ENCODE results near the gene ZNRF1. TPM values are rescaled to one million over a fixed set of nuclear protein-coding genes. Genes with fewer than 3 reads are reported as not detected.

ZNRF1 gene
- total RNA-seq, 4 donors from 2014 or later: 13.0 to 16.7 (median 15.8) TPM

DNA sequence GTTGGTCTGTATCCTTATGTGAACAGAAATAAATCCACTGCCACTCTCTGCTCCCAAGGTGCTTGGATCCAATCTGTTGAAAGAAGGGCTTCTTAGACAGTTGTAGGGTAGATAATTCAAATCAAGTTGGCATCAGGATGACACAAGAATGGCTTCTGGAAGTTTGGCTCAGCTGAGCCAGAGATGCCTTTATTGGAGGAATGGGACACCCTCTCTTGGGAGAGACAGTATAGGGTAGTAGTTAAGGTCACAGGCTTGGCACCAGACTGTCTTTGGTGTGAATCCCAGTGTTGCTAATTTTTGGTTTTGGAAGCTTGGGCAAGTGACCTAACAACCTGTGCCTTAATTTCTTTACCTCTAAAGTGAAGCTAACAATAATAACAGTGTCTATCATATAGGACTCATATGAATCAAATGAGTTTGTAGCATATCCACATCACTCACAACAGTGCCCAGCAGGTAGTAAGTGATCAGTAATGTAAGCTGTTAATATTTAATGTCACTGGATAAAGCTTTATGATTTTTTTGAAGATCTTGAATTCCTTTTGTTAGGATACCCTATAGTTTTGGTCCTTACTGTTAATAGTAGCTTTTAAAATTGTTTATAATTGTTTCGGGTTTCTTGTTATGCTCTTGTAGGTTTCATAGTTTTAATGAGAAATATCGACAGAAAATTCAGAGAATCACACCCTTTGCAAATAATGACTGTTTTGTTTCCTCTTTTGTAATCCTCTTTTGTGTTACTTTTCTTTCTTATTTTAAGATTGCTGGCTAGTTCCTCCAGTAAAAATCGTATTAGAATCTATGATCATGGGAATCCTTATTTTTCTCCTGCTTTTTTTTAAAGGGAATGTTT lies 19.1 kb downstream of the ZNRF1 start:
- peaks cover 10% of the 10 kb centered on the region for H3K9me3 ChIP-seq
- TF ChIP-seq POLR2A (IDR thresholded peaks at IDR 0.05) (no peak), CTCF (IDR thresholded peaks at IDR 0.05) (no peak), EP300 (IDR thresholded peaks at IDR 0.05) (no peak), POLR2AphosphoS5 (IDR thresholded peaks at IDR 0.05) (no peak)
- 54% methylated on average over 3 of the region's 3 CpGs for WGBS

DNA sequence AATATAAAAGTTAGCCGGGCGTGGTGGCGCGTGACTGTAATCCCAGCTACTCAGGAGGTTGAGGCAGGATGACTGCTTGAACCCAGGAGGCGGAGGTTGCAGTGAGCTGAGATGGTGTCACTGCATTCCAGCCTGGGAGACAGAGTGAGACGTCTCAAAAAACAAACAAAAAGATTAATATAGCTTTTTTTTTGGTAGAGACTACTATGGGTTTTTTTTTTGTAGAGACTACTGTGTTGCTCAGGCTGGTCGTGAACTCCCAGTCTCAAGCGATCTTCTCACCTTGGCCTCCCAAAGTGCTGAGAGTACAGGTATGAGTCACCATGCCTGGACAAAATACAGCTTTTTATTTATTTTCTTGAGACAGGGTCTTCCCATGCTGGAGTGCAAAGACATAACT lies 20.2 kb downstream of the ZNRF1 start:
- Histone ChIP-seq H3K4me3 (no peak overlapping the region), H3K27ac (no peak overlapping the region), H3K4me1 (peaks cover 10% of the 10 kb centered on the region), H3K27me3 (no peaks in the 10 kb centered on the region), H3K36me3 (no peaks in the 10 kb centered on the region), H3K9me3 (peaks cover 10% of the 10 kb centered on the region)
- no peak for TF ChIP-seq EP300 (IDR thresholded peaks at IDR 0.05)
- TF ChIP-seq CTCF (IDR thresholded peaks at IDR 0.05): no peak
- TF ChIP-seq POLR2AphosphoS5 (IDR thresholded peaks at IDR 0.05): no peak
- TF ChIP-seq POLR2A (IDR thresholded peaks at IDR 0.05): no peak
- DNase-seq (ENCODE audit: low spot score in 2 of 2): no peak
- 89% methylated on average over 8 of the region's 8 CpGs for WGBS

More for the DNA sequence above, 19.1 kb downstream of the ZNRF1 start:
- H3K4me3 ChIP-seq: no peak overlapping the region
- DNase-seq (ENCODE audit: low spot score in 2 of 2): no peak
- H3K4me1 ChIP-seq: peaks cover 15% of the 10 kb centered on the region
- no peaks in the 10 kb centered on the region for H3K36me3 ChIP-seq
- no peak overlapping the region for H3K27ac ChIP-seq
- H3K27me3 ChIP-seq: no peaks in the 10 kb centered on the region

DNA sequence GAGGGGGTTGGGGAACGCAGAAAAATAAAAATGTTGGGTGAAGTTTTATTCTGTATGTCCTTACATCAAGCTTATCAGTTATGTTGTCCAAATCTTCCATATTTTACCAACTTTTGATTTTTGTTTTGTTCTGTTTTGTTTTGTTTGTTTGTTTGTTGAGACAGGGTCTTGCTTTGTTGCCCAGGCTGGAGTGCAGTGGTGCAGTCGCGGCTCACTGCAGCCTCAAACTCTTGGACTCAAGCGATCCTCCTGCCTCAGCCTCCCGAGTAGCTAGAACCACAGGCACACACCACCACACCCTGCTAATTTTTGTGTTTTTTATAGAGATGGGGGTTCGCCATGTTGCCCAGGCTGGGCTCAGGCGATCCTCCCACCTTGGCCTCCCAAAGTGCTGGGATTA lies 20.8 kb downstream of the ZNRF1 start:
- Histone ChIP-seq H3K27ac (no peak overlapping the region), H3K4me3 (no peak overlapping the region), H3K36me3 (no peaks in the 10 kb centered on the region), H3K4me1 (peaks cover 10% of the 10 kb centered on the region), H3K27me3 (no peaks in the 10 kb centered on the region), H3K9me3 (peaks cover 10% of the 10 kb centered on the region)
- DNase-seq (ENCODE audit: low spot score in 2 of 2): no peak
- WGBS: 95% methylated on average over 7 of the region's 7 CpGs
- TF ChIP-seq POLR2A (IDR thresholded peaks at IDR 0.05): no peak

GRCh38 chr16:75021410-75021809 lies 22.6 kb downstream of the ZNRF1 start:
- Histone ChIP-seq H3K4me3 (no peak overlapping the region), H3K36me3 (no peaks in the 10 kb centered on the region), H3K4me1 (peaks cover 24% of the 10 kb centered on the region), H3K9me3 (peaks cover 10% of the 10 kb centered on the region), H3K27ac (no peak overlapping the region), H3K27me3 (no peaks in the 10 kb centered on the region)
- no peak for DNase-seq (ENCODE audit: low spot score in 2 of 2)
- TF ChIP-seq CTCF (IDR thresholded peaks at IDR 0.05) (no peak), POLR2AphosphoS5 (IDR thresholded peaks at IDR 0.05) (no peak), EP300 (IDR thresholded peaks at IDR 0.05) (no peak), POLR2A (IDR thresholded peaks at IDR 0.05) (no peak)
- 76% methylated on average over 1 of the region's 1 CpG for WGBS

- TF ChIP-seq POLR2AphosphoS5 (IDR thresholded peaks at IDR 0.05) (no peak), CTCF (IDR thresholded peaks at IDR 0.05) (no peak), EP300 (IDR thresholded peaks at IDR 0.05) (no peak), POLR2A (IDR thresholded peaks at IDR 0.05) (no peak)
- DNase-seq (ENCODE audit: low spot score in 2 of 2): no peak
- Histone ChIP-seq H3K9me3 (peaks cover 10% of the 10 kb centered on the region), H3K36me3 (no peaks in the 10 kb centered on the region), H3K4me1 (peaks cover 20% of the 10 kb centered on the region), H3K27ac (no peak overlapping the region), H3K27me3 (no peaks in the 10 kb centered on the region), H3K4me3 (no peak overlapping the region)
- WGBS: 94% methylated on average over 4 of the region's 4 CpGs
Observed at GRCh38 chr16:75022567-75022966, 23.7 kb downstream of the ZNRF1 start.

Measured in suprapubic skin (tissue), 4 donors.